Activated CD4-positive, alpha-beta T cell treated with anti-CD3 and anti-CD28 coated beads, Interleukin-2, amount 50 U/mL, for 24 hours (primary cell): ENCODE data around the gene PELO.

Source experiments
- DNase-seq, 2 donors: peaks; one replicate each; pipeline ENCODE4 v3.0.0-alpha.2; 2020; ENCODE audit warnings: low read depth in 1 of 2, low spot score in 1 of 2

PELO gene

DNA sequence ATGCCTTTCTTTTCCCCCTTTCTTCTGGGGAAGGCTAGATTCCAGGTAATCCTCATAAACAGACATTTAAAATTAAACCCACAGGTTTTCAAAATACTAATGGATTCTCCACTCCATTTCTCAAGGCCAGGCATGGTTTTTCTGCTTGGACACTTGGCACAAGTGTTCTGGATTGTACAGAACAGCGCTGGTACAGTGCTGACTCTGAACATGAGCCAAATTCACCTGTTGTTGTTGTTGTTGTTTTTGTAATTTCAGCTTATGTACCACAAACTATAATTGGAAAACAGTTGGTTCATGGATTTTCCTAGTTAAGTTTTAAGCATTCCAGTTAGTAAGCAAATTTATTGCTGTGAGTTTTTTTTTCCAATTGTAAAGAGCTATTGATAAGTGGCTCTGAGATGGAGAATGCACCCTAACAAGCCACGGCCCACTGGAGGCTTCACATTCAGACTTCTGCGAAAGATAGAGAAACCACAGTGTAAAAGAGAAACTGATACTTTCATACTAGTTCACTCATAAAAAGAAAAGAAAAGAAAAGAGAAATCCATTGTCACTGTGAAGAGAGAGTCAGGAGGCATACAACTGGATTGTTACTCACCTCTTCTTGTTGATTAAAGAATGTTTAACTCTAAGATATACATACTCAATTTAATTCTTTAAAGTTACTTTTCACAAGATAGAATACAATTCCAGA is 16.2 kb upstream of the PELO start:
- no peak for DNase-seq

DNA sequence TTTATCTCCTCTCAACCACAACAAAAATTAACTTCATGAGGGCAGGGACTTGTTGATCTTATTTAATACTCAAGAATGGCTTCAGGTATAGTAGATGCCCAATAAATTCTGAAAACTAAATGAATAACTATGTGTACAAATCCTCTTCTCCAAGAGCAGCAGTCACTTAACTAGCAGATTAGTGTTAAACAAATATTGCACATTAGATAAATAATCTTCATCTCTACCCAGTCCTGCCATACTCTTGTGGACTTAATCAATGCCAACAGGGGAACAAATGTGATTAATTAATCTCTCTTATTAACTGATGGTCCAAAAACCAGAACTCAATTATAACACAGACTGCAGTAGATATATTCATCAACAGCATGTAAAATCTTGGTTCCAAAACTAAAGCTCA is 15.0 kb upstream of the PELO start:
- no peak for DNase-seq

DNA sequence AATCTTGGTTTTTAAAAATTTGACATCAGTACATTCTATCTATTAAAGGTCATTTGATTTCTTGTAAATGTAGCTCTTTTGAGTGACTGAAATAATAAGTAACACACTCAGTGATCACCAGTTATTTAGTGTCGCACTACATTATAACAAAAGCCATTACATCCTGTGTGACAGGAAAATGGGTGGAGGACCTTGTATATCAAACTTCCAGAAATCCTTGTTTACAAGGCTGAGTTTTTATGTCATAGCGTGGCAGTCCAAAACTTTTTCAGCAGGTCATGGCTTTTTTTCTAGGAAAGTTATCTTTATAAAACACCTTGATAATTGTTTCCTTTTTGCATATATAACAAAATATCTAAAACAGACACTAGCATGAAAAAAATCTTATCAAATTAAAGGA is 14.4 kb upstream of the PELO start:
- DNase-seq: no peak

DNA sequence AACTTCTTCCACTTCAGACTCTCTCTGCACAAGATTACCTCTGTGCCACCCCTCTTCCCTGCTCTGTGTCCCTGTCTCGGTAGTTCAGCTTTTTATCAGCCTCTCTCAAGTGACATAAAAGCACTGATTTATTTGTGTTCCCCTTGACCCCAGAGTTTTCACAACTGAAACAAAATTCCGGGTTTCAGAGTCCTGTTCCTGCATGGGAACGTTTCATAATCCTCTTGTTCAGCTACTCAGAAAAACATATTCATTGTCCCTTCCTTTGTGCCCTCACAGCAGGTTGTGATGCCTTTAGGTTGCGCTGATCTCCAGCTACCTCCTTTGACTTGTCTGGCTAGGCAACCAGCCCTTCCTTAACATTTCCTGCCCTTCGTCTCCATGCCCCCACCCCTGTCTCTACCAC is 13.7 kb upstream of the PELO start:
- no peak for DNase-seq

DNA sequence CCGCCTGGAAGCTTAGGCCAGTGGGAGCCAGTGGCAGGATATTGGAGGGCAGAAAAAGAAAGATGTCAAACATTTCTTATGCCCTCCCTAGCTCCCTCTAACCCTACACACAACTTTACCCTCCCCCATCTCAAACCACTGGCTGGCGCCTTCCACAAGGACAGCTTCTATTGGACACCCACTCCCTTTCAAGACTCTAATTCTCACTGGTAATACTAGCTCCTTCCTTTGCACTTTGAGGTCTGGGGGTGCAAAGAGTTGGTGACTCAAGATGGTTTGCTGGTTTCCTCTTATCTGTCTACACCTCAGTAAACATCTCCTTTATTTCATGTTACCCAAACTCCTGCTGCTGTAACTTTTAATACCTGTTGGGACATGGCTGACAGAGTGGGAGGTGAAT is 11.6 kb upstream of the PELO start:
- DNase-seq: no peak

DNA sequence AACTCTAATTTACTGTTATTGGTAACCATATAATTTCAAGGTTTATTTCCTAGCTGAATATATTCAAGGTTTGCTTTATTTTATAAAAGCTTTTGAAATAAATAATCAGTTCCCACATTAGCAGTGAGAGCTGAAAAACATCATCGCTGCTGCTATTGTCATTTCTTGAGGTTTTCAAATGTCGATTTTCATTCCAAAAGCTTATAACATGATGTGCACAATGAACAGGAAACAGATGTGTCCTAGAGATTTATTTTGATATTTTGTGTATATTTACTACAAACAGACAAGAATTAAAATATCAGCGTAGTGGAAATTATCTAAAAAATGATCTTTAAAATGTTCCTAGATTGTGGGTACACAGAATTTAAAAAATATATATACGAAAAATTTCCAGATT is 10.5 kb upstream of the PELO start:
- no peak for DNase-seq

DNA sequence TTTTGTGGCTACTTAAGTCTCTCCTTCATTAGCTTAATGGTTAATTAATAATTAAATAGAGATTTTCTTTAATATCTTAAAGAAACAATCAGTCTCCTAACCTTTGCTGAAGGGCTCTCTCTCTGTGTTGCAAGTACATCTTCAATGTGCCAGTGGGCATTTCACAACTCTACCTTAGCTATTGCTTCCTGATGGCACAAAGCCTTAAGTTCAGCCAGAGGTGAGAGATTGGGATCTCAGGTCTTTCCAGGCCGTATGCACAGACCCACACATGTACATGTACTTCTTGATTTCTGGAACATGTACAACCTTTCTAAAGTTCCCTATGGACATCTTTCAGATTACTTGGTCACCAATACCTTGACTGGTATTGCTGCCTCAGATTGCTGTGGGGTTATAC is 8.9 kb upstream of the PELO start:
- no peak for DNase-seq

DNA sequence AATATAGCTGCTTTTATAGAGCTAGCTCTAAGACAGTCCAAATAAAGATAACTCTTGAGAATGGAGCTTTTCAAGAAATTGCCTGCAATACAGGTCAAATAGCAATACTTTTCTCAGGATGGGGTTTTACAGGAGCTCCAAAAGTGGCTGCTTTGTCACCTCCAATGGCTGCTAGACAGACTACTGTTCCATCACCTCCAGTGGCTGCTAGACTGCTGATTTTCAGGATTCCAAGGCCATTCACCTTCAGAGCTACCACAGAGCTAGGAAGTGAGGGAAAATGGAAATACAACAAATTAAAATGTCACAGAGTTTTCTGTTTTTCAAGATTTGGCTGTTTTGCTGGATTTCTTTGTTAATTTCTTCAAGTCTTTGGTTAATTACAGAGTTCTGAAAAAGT is 8.5 kb upstream of the PELO start:
- DNase-seq: no peak

DNA sequence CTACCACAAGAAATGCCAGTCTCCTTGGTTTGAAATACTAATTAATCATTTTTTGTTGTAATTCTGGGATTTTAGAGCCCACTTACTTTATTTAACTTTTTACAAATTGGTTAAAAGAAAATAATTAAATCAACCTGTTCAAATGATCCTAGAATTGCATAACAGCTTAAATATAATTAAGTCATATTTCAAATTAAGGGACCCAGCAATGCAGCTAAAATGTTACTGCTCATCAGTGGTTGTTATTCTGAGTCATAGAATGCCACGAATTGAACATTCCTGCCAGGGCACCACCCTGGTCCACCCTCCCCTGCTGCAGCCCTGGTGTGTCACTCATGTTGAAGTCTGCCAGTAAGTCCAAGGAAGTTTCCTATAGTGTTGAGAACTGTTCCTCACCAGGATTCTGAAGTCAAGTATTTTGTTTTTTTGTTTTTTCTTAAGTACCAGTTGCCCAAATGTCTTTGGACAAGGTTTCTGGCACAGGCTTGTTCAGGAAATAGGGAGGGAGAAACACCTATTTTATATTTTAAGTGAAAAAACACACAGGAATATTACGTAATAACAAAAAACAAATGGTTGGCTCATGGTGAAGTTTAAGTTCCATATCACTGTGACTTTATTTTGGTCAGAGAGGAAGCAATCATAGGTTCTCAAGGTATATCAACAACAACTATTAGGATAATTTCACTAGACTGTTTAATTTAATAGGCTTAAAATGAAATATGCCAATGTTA is 4.3 kb upstream of the PELO start:
- no peak for DNase-seq

DNA sequence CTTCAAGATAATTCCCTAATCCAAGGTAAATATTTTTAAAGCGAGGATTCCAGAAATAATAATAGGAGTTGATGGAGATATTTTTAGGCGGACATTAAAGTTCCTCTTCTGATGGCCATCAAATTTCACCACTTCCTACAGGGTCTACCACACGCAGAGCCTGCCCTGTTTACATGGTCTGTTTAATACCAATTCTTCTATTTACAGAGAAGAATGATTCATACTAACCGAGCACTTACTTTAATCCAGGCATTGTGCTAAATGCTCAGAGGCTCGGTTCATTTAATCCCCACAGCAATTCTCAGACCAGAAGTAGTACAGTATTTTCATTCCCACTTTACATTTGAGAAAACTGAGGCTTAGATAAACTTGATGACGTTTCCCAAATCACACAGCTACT is 3.0 kb upstream of the PELO start:
- no peak for DNase-seq

DNA sequence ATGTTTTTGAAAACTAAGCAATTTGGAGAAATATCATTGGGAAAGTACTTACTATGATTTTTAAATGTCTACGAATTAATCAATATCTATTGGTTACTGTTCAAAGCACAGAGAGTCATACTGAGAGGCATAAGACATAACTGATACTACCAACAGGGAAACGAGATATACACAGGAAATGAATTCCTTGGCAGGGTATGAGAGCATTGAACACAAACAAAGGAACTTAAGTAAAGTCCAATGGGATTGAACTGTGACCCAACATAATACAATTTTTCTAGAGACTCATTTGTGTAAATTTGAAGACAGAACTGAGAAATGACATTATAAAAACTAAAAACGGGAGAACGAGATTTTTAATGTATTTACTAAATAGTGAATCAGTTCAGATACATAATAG is 1.3 kb upstream of the PELO start:
- DNase-seq: no peak

DNA sequence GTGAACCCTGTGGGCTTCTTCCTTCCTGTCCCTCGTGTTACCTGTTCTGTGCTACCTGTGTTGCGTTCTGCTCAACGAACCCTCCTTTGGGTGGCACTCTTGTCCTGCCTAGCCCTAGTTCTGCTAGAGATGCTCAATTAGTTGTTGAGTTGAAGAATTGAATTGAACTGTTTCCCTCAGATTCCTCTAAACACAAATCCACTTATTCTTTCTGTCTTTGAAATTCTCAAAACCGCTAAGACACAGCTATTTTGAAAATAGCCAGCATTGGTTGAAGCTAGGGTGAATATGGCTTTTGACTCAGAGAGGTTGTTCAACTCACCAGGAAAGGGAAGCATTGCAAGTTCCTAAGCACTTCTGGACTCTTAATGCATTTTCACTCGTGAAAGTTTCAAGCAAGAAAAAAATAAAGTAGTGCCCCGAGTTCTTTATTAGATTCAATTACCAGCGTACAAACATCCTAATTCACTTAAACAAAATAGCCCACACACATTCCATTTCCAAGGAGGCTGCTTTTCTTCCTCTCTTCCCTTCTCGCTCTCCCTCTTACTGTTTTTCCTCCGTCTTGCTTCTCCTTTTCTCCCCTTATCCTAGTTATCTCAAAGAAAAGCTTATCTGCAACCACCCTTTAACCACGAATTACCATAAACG is 642 bp upstream of the PELO start:
- DNase-seq: no peak

DNA sequence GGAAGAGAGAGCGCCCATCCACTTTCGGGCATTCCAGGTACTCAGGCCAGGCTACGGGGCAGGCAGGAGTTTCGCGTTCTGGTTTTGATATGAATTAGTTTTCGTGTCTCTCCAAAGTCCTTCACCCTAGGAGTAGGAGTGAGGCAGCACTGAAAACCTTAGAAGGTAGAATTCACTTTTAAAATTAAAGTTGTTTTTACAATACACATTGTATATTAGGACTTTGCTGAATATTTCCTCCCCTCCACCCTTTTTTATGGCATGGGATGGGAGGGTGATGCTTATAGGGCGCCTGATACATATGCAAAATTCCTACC is 747 bp downstream of the PELO start:
- no peak for DNase-seq

DNA sequence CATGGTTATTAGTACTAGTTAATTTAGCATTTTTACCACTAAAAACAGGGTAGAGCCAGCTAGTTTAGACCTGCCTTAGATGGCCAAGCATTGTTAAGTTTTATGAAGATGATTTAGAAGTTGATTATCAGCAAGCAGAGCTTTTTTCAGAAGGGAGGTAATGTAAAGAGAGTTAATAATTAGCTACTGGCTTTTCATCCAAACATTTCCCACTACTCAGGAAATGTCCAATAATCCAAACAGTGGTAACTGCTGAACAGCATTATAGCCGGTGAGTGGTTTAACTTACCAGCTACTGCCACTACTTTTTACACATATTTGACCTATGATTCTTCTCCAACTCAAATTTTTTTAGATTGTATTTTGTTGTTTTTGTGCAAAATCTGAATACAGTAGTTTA is 1.7 kb downstream of the PELO start:
- no peak for DNase-seq

DNA sequence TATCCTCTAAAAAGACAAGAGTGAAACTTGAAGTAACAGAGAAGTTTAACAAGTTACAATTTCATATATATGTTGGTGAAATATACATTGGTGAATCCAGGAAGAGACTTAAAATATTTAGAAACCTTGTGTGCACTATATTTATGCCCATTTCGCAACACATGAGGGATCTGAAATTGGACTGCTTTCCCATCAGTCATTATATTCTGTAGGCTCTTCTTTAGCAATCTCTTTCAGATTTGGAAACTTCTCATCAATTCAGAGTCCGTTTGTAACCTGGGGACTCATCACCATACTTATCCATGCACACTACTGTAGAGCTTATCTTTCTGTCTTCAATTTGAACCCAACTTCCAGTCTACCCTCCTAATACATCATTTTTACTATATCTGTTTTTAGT is 2.1 kb downstream of the PELO start:
- no peak for DNase-seq

DNA sequence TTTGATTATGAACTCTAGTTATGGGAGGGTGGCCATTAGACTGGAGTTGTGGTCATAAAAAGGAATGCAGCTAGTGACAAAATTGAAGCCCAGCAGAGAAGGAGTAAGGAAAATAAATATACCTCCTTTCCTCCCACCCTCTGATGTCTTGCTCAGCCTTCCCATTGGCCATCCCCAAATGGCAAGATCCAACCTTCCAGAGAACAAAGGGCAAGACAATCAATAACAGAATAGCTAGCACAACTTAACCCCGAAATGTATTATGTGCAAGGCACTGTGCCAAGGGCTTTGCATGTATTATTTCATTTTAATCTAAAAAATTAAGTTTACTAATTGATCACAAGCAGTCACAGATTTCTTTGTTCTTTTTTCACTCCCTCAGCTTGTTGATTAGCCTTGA is 3.6 kb downstream of the PELO start:
- DNase-seq: no peak

DNA sequence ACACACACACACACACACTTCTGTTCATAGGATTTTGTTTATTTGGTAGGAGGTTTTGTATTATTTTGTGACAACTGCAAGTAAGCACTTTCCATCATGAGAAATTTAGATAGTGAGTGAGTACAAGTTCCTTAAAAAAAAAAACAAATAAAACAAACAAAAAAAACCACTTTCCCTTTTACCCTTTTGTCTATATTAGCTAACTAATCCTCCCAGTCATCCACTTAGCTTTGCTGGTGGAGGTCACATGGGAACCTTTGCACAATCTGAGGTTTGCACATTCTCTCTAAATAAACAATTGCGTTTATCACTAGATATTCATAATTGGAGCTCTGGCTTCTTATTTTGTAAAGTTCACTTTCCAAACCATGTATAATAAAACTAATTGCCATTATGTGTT is 6.8 kb downstream of the PELO start:
- no peak for DNase-seq

DNA sequence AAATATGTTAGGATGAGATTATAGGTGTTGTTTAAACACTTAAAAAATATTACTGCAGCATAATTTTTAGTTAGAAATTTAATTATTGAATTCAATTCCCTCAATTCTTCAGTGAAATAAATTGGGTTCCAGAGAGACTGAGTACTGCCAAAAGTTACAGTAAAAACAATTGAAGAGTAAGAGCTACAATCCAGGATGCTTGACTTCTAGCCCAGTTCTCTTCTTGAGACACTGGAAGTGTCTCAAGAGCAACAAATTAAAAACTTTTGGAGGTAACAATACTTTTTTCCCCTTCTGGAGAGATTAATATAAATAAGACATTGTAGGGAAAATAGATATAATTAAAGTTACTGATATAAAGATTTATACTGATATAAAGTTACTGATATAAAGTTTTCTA is 8.3 kb downstream of the PELO start:
- DNase-seq: no peak

DNA sequence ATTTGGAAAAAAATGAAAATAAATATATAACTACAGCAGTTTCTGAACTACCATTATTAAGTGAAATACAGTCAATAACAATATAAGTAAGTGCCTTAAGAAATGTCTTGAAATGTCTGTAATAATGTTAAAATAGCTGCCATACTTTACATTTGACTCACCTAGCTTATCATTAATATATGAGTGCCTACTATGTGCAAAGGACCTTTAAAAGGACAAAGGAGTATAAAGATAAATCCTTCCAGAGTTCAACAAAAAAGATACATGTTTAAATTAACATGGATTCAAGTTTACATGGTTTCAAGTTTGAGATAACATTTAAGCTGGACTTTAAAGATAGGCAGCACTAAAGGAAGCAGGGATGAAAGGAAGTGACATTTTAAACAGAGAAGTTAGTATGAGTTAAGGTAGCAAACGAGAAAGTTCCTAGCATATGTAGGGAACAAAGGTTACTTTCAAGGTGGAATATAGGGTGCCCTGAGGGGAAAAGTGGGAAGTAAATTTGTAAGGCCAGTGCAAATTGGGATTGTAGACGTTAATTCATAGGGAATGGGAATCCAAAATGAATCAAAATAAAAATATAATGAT is 8.9 kb downstream of the PELO start:
- DNase-seq: no peak

DNA sequence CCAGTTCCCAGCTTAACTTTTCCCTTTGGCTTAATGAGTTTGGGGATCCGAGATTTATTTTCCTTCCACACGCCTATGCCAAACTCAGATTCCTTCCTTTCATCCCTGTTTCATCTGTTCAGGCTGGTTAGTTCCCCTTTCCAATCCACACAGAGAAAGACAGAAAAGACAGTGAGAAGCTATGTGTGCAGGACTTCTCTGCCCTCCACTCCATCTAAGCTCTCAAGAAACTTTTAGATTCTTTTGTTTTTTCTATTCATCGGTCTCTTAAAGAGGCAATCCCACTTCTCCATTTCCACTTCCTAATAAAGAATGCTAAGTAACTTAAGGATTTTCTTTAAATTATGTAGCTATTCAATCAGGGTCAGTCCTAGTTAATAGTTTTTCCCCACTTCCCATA is 11.2 kb downstream of the PELO start:
- DNase-seq: no peak

DNA sequence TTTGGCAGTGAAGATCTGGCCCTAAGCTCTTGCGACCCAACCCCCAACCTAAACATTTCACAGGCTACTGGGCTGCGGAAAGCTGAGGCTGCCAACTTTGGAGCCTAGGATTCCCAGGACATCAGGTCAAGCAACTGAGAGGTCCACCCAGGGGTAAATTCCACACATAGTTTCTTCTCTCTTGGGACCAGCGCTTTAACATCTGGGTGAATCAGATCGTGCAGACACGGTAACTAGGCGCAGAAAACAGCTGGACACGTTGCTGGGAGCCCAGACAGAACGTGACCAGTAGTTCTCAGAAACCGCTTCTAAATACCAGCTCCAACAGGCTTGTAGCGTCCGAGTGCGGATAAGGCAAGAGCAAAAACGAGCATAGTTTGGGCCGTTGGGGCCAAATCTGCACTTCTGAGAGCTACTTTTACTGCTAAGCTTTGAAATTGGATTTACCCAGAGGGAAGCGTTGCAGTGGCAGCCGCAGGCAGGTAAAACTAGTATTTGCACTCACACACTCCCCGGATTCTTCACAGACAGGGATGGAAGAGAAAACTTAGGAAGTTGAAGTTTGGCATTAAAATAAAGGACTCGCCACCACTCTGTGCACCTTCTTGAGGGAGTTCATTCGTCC is 11.8 kb downstream of the PELO start:
- DNase-seq: no peak

DNA sequence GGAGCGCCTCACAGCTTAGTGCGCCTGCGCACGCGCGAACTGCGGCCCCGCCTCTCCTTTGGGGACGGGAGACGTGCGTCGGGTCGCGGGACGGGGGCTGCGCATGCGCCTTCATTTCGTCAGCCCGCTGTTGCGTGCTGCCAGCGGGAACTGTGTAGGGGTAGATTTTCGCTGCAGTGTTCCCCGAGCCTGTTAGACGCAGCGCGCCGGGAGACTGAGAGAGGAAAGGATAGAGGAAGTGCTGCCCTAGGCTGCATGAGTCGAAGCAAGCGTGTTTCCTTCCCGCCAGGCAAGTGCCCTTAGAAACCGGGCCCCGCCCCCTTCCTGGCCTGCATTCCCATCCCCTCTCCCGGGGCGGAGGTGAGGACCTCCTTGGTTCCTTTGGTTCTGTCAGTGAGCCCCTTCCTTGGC is 12.3 kb downstream of the PELO start:
- DNase-seq: peak; percentile 87 to 92
